GM21526 (cell line): Measurements from ENCODE around the gene ZNF683.

Experiments used
- ATAC-seq: cut with Tn5 transposase; IDR thresholded peaks from one replicate; pipeline ENCODE4 v1.9.1; 2021; ENCODE audit warnings: moderate library complexity; ENCODE audit not compliant: unreplicated experiment, low FRiP score

The ZNF683 gene

DNA sequence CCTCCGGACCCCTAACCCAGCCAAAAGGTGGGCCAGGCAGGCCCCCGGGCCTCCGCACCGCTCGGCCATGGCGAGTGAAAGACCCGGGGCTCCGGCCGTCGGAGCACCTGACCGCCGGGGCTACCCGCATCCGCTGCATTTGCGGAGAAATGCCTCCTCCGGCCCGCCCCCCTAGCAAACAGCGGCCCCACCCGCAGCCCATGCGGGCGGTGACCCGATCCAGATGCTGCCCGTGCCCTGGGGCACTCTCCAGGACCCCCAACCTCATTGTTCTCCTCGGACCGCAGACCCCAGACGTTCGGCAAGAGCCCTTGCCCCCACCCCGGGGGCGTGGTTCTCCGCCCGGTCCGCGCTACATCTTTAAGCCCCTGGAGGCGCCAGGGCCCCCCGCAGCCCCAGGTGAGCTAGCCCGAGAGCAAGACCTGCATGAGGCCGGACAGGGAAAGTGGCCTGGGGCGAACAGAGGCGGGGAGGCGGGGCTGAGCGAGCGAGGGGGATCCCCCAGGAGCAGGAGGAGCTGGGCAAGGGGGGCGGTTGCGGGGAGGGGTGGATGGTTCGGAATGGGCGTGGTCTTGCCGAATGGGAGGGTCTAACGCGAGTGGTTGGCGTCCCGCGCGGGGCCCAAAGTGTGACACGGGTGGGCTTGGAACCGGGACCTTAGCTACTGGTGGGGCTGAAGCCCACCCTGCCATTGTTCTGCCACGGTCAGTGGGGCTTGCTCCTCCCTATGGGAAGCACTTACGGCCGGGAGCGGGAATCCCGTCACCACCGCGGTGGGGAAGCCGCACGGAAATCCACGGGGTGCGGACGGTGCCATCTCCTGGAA is 12.4 kb downstream of the ZNF683 start:
- ATAC-seq, result no peak

DNA sequence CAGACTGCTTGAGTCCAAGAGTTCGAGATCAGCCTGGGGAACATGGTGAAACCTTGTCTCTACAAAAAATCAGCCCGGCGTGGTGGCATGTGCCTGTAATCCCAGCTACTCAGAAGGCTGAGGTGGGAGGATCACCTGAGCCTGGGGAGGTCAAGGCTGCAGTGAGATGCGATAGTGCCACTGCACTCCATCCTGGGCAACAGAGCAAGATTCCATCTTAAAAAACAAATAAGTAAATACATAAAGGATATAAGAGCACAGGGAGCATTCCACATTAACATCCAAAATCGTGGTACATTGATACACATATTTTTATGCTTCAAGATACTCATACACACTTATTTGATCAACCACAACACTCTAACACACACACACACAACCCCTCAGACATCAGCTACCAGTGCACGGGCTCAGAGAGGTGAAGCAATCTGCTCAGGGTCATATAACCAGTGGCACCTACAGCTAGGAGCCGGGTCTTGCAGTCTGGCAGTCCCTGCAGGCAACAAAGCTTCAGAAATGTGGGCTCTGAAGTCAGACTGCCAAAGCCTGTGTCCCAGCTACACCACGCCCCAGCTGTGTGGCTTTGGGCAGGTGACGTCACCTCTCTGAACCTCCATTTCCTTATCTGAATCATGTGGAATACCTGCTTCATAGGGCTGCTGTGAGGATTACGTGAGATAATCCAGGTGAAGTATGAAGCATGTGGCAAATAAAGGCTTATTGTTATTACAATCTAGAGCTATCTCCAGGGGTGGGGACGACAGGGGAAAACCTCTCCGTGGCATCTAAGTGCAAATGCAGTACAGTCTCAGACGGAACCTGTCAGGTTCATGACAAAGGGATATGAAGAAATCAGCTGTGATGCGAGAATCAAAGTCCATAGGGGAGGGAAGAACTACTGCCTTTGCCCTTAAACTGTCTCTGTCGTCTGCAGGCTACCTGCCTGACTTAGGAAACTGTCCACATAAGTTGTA is 13.9 kb downstream of the ZNF683 start:
- ATAC-seq, result no peak

DNA sequence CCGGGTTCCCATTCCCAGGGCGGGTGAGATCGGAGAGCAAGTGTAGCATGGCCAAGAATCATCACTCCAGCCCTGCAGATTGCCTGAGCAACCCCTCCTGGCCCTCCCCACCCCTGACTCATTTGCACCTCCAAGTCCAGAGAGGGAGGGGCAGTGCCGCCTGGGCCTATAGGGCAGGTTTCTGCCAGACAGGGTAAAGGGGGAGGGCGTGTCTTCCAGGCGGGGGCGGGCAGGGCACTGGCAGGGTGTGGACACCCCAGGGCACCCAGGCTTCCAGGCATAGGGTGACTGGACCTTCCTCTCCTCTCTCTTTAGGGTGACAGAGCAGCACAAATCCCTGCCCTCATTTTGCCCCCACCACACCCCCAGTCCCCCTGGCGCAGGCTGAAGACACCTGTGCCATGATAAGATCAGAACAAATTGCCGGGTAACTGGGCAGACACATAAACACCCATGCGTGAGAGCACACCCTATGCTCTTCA is 15.4 kb downstream of the ZNF683 start:
- ATAC-seq, result no peak

DNA sequence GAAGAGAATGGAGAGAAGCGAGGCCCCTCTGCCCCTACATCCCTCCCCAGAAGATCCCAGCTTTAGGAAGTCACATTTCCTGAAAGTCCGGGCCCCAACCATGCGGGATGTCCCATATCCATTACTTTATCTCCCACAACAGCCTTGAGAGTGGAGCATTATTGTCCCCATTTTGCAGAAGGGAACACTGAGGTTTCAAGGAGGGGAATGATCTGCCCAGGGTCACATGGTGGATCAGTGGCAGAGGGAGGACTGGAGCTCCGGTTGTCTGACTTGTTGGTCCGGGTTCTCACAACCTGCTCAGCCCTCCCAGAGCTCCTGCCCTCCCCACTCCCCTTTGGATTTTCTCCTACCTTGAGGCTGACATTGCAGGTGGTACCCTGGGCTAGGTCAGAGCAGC is 16.4 kb downstream of the ZNF683 start:
- no peak for ATAC-seq

DNA sequence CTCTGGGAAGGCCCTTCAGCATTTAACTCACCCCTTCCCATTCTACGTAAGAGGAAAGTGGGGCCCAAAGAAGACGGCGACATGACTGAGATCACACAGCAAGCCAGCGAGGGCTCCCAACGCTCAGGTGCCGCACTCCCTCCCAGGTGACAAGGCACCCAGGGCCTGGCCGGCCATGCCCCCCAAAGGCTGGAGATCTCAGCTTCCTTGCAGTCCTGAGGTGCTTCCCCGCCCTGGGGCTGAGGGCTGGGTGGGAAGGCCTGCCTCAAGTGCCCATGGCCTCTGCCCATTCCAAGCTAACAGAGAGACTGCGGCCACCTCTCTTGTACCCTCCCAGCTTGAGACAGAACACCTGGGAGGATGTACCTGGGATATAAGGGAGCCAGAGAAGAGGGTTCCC is 17.6 kb downstream of the ZNF683 start:
- ATAC-seq, result no peak

DNA sequence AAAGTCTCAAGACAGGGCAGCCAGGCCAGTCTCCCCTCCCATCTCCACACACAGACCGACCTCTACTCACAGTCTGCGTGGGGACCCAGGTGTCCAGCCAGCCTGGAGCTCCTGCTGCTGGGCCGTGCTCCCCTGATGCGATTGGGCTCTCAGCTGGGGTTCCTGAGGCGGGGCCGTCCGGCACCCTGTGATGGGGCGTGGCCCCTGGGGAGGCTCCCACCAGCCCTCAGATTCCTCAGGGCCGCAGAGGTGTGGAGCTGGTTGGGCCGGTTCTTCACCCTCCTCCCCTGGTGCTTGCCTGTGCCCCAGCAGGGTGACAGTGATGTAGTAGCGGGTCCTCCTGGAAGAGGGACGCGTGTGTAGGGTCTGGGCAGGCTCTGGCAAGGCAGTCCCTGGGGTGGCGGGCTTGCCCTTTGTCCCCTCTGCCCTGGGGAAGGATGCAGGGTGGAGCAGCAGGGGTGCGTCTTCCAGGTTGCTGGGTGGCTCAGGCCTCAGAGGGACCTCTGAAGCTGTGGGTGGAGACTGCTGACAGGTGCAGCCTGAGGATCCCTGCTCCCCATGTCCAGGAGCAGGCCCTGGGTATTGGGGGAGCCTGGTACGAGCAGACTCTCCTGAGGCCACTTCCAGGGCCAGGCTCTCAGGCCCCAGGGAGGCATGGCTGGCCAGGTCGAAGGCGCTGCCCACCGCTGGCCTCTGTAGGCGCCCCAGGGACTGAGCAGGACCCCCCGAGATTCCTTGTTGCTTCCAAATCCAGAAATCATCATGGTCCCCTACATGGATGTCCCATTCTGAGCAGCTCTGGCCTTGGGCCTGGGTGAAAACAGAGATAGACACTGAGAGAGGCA is 18.4 kb downstream of the ZNF683 start, which contains the start of gene CRYBG2:
TSS of gene CRYBG2 (minus strand) at position 155 of the 845 bp plus-strand sequence. CDS start 7,473 bp downstream, outside the sequence.
- no peak for ATAC-seq

DNA sequence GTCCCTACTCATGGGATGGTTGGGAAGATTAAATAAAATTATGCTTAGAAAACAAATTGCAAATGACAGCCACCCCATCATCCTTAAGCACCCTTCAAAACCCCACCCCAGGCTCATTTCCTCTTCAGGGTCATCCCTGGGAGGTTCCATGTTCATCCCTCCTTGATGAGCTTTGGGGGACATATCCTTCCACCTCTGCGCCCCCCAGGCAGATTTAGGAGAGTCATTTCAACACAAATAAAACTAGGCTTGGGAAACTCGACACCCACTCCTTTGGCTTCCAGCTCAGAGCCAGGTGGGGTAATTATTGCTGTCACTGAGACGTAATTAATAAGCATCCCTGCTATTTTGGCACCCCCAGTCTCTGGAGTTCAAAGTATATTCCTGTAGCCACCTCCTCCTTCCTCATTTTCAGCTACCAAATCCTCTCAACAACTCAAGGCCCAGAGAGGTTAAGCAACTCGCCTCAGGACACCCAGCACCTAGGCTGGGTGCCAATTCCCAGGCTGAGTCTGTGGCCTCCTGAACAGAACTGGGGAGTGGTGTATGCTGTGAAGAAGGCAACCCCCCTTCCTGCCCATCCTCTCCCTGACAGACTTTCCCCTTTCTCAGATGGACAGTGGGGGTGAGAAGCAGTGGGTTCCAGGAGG is 19.2 kb downstream of the ZNF683 start:
- no peak for ATAC-seq

DNA sequence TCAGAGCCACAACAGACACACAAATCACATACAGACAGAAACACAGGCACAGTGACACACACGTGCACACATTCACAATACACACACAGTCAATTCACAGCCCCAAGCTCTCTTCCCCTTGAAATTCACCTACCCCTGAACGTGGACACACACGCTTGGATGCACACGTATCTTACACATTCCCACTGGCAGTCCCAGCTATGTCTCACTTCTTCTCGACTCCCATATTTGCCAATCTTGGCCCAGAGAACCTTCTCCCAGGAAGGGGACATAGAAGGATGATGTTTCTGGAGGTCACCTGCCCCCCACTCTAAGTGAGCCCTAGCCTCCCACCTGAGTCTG is 20.2 kb downstream of the ZNF683 start:
- ATAC-seq, result no peak

DNA sequence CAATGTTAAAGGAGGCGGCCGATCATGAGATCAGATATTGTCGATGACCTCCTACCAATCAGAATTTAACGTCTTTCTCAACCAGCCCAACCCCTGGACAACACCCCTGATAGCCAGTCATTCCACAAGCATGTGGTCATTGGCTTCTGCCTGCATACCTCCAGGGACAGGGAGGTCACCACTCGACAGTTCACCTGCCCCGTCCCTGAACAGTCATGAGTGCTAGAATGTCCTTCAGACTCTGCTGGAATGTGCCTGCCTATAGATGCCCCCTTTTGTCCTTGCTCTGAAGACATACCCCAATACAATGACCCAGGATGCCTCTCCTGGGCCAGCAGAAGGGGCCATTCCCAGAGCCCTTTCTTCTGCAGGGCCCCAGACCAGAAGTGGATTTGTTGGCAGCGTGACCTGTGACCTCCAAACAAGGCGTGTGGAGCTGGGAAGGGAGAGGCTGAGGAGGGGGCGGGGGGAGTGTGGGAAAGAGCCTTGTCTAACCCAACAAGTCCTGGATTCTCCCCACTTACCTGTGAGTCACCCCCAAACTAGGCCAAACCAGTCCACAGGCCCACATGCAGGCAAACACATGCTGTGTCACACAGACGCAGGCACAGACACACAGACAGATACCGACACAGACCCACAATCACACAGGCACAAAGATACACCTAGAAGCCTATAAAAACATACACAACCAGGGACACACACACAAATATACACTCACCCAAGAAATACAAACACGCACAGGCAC is 20.8 kb downstream of the ZNF683 start:
- no peak for ATAC-seq

DNA sequence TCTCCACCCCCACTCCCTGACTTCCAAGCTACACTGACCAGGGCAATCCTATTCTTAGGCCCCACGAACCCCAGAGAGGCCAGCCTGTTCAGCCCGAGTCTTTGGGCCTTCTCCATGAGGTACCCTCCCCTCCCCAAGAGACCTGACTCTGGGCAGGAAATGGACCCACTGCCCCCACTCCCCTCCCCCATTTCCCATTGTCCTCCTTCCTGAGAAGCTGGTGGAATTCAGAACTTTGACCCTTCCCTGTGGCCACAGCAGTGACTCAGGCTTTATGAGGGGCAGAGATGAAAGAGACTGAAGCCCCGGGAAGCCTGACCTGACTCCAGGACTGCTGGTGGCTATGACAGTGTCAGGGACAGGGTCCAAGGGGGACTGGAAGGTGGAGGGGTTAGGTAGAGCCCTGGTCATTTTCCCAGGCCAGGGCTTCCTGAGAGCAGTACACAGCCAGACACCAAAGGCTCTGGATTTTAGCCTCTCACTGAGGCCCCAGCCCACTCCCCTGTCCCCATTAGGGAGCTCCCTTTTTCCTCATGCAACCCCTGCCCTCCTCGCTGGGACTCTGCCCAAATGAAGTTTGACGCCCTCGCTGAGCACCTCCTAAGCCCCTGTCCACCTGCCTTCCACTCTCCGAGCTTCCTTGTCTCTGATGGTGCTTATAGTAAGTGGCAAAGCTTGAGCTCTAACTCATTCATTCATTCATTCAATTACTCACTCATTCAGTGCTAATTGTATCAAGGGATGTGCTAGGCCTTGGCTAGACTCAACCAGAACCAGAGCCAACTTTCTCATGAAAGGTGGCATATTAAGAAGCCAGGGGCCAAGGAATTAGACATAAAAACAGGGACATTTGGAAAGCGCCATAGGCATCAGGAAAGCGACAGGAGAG is 21.6 kb downstream of the ZNF683 start:
- ATAC-seq, result no peak

DNA sequence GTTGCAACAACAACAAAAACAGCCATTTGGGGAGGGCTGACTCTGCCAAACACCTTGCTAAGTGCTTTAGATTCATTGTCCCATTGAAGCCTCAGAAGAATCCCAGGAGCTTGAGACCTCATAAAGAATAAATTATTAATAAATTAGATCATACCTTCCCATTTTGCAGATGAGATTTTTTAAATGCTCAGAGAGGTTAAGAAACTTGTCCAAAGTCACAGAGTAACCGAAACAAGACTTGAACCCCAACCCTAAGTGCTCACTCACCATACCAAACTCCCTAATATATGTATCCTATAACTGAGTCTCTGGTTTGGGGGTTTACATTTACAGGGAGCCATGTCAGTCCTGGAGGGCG is 22.2 kb downstream of the ZNF683 start:
- no peak for ATAC-seq

DNA sequence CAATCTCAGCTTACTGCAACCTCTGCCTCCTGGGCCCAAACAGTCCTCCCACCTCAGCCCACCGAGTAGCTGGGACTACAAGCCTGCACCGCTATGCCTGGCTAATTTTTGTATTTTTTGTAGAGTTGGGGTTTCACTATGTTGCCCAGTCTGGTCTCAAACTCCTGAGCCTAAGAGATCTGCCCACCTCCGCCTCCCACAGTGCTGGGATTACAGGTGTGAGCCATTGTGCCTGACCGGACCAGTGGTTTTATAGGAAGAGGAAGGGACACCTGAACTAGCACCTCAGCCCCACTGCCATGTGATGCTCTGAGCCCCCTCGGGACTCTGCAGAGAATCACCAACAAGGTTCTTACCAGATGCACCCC is 22.7 kb downstream of the ZNF683 start:
- no peak for ATAC-seq

DNA sequence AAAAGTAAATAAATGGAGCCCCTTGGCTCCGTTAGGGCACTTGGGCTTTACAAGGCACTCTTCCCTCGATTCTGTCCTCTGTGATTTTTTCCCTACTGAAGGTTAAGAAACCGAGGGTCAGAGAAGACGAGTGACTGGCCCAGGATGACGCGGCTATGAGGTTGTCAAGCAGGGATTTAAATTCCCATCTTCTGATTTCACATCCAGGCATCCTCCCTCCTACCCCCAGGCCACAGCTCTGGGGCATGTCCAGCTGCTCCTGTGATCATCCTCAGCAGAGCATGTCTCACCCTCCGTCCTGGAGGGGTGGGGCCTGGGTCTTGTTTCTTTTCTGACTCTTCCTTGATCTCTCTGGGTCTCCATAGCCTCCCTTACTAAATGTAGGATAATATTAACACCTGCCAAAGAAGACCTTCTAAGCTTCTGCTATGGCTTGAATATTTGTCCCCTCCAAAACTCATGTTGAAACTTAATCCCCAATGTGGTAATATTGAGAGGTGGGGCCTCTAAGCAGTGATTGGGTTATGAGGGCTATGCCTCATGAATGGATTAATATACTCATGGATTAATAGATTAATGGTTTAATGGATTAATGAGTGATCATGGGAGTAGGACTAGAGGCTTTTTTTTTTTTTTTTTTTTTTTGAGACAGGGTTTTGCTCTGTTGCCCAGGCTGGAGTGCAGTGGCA is 23.2 kb downstream of the ZNF683 start:
- no peak for ATAC-seq

DNA sequence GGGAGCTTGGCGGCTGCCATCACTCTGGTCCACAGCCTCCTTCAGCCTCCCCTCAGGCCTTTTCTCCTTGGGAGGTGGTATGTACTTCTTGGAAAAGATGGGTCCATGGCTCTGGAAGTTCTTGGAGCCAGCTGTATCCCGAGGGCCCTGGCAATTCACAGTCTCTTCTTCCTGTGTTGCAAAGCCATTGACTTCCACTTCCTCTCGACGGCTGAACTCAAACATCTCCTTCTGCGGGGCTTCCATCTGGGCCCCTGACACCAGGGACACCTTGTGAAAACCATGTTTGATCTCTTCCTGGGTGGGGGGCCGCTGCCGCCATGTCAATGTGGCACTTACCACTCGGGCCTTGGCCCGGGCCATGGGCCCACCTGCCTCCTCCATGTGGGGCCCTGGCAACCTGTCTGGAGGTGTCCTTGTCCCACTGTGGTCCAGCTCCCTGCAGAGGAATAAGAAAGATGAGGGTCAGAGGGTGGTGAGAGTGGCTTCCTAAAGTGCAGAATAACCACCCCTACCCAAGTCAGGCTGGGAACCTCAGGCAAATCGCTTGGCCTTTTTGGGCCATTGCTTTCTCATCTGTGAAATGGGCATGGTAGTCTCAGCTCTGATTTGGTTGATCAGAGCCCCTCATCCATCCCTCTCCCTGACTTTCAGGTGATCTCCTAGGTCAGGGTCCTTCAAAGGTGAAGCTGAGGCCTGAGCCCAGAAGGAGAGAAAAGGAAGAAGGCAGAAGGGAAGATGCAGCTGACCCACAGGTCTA is 26.1 kb downstream of the ZNF683 start:
- ATAC-seq, result no peak

DNA sequence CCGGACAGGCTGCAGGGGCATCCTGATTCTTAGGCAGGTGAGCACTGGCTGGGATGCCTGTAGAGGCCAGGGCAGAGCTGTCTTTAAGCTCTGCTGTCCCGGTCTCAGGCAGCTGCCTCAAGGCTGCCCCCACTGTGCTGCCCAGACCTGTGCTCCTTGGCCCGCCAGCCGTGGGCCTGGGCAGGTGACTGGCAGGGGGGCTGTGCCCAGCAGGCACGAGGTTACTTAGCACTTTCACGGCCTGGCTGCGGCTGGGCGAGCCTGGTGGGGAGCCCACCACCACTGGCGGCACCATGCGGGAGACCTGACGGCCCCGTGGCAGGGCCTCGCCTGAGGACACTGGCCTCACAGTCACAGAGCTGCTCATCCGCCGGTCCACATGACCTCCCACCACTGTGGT is 26.8 kb downstream of the ZNF683 start:
- no peak for ATAC-seq

DNA sequence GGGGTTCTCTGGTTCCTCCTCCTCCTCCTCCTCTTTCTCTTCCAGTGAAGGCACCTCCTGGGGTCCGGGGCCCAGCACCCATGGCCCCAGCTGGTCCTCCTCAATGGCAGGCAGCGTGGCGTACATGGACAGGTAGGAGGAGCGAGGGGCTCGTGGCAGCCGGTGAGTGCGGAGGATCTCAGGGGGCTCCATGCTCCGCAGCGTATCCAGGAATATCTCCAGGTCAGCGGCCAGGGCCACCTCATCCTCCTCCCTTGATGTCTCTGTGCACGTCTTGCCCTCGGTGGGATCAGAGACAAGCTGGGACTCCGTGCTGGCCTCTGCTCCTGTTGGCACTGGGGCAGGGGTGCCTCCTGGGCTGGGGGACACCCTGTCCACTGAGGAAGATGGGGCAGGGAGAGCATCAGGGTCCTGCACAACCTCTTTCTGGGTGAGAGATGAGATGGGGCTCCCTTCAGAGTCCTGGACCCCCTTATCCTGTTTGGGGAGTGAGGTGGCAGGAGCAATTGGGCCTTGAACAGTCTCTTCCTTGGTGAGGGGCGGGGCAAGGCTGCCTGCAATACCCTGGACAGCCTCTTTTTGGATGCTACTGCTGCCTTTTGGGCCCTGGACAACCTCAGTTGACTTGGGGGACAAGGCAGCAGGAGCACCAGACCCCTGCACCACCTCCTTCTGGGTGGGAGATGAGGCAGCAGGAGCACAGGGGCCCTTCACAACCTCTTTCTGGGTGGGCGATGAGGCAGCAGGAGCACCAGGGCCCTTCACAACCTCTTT is 28.2 kb downstream of the ZNF683 start:
- ATAC-seq, result no peak
